K562 (cell line): ENCODE data around the gene SMIM15. TPM values are rescaled to one million over a fixed set of nuclear protein-coding genes. Genes with fewer than 3 reads are reported as not detected.
A peak's percentile ranks its signal among the peaks of the same experiment; 100 is the strongest.

Source experiments
- ERF ChIP-seq: fragments of 450-650 bp; formaldehyde crosslinking; IDR thresholded peaks from 2 replicates; pipeline ENCODE4 v1.4.0; 2020; ENCODE audit warnings: mild to moderate bottlenecking, mixed read lengths
- GATA2 ChIP-seq: sonication (generic); formaldehyde crosslinking; IDR thresholded peaks from 2 replicates; pipeline ENCODE4 v1.4.0; 2020; ENCODE audit warnings: mild to moderate bottlenecking, missing genetic modification reagents
- KDM4B ChIP-seq, 2 experiments: fragments of 450-650 bp in 1 of 2; sonication (generic) in 1 of 2; IDR thresholded peaks; 2 replicates each; pipeline ENCODE4 v1.6.1; 2016 to 2017; ENCODE audit warnings: borderline replicate concordance in 2 of 2, antibody characterized with exemption in 1 of 2, low read depth in 1 of 2, mild to moderate bottlenecking in 1 of 2
- MAFK ChIP-seq: IDR thresholded peaks from 2 replicates; pipeline ENCODE4 v1.6.1; 2011; ENCODE audit warnings: low read length, improper control_type of control experiment
- MECOM ChIP-seq: fragments of 250-450 bp; sonication (Bioruptor Pico); IDR thresholded peaks from 2 replicates; pipeline ENCODE4 v1.8.0; 2022; ENCODE audit warnings: inconsistent platforms
- PTRF ChIP-seq: fragments of 450-650 bp; IDR thresholded peaks from 2 replicates; pipeline ENCODE4 v1.6.1; 2016; ENCODE audit warnings: mild to moderate bottlenecking, missing genetic modification characterization, missing compliant biosample characterization
- RBM22 ChIP-seq: fragments of 200-400 bp; formaldehyde crosslinking; IDR thresholded peaks from 2 replicates; pipeline ENCODE4 v1.6.1; 2018; ENCODE audit warnings: low read length, low read depth; ENCODE audit not compliant: poor library complexity, severe bottlenecking
- polyA plus RNA-seq, 8 experiments: library from polyadenylated mRNA; depleted of rRNA in 4 of 8; stranded (reverse) in 5 of 8; unstranded in 3 of 8; fragments of >200 nt; fragmentation: Nextera tagmentation in 2 of 8; fragmentation: Illumina TruSeq in 1 of 8; extraction: Ambion mirVana in 2 of 8; extraction: Trizol in 1 of 8; gene quantifications; 2 replicates each; pipeline versions ENCODE4 v1.2.1 to v1.2.3, GENCODE V29; 2011 to 2014; ENCODE audit warnings: inconsistent platforms in 1 of 8, missing spikeins in 1 of 8
- total RNA-seq, 7 experiments: library from RNA; depleted of rRNA in 6 of 7; stranded (reverse); fragments of >200 nt in 6 of 7; fragmentation: Illumina TruSeq in 2 of 7; extraction: Trizol in 2 of 7; gene quantifications; 2 replicates each; pipeline versions ENCODE4 v1.2.1 to v1.2.3, GENCODE V29; 2011 to 2021; ENCODE audit warnings: low replicate concordance in 1 of 7
- TF ChIP-seq, protein P1 (sequence below): fragments of 250-450 bp; sonication (Bioruptor Pico); IDR thresholded peaks from 2 replicates; pipeline ENCODE4 v1.4.0; 2020
- TF ChIP-seq, protein P2 (sequence below): sonication (generic); formaldehyde crosslinking; IDR thresholded peaks from 2 replicates; pipeline ENCODE4 v1.4.0; 2020; ENCODE audit warnings: mild to moderate bottlenecking, missing genetic modification reagents
- TF ChIP-seq, protein P3 (sequence below): fragments of 450-650 bp; formaldehyde crosslinking; IDR thresholded peaks from 2 replicates; pipeline ENCODE4 v1.4.0; 2020; ENCODE audit warnings: mild to moderate bottlenecking, mixed read lengths
- TF ChIP-seq, protein P4 (sequence below): sonication (generic); formaldehyde crosslinking; IDR thresholded peaks from 2 replicates; pipeline ENCODE4 v1.8.0; 2023; ENCODE audit warnings: missing genetic modification reagents, mild to moderate bottlenecking, borderline replicate concordance

The SMIM15 gene
- total and polyA plus RNA-seq, 9 of the 15 experiments (the other 6 are each of a cell fraction or from before 2014, with no cell fraction given), result 16.6 to 124 (median 82.0) TPM

DNA sequence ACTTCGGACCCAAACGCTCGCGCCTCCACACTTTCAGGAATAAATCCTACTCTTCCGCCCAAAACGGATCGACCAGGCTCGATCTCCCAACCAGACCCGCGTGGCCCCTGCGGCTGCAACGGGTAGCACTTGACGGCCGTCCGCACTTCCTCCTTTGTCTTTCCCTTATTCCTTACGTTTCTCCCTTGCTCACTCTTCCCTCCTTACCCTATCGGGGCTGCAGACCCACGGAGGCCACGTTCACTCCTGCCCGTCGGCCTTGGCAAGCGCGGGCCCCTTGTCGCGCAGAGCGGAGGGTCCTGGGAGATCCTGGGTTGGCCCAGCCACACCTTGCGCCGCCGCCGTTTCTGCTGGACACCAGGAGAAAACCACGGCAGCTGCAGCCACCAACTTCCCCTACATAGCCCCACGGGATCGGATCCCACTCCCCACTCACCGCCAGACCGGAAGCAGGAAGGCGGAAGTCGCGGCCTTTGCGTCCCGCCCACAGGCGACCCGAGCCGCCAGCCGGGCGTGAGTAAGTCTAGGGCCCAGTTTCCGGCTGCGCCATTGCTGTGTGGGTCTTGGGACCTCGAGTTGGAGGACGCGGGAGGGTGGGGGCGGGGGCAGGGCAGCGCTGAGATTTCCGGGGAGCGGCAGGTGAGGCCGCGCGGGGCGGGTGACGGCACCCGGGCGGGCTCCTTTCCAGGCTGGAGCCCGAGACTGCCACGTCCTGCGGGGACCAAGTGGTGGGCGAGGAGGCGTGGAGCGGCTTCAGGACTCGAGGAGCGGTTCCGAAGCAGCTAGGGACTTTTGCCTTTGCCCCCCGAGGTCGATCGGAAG lies at the start of gene SMIM15 (continued):
- TF ChIP-seq, protein P1, sequence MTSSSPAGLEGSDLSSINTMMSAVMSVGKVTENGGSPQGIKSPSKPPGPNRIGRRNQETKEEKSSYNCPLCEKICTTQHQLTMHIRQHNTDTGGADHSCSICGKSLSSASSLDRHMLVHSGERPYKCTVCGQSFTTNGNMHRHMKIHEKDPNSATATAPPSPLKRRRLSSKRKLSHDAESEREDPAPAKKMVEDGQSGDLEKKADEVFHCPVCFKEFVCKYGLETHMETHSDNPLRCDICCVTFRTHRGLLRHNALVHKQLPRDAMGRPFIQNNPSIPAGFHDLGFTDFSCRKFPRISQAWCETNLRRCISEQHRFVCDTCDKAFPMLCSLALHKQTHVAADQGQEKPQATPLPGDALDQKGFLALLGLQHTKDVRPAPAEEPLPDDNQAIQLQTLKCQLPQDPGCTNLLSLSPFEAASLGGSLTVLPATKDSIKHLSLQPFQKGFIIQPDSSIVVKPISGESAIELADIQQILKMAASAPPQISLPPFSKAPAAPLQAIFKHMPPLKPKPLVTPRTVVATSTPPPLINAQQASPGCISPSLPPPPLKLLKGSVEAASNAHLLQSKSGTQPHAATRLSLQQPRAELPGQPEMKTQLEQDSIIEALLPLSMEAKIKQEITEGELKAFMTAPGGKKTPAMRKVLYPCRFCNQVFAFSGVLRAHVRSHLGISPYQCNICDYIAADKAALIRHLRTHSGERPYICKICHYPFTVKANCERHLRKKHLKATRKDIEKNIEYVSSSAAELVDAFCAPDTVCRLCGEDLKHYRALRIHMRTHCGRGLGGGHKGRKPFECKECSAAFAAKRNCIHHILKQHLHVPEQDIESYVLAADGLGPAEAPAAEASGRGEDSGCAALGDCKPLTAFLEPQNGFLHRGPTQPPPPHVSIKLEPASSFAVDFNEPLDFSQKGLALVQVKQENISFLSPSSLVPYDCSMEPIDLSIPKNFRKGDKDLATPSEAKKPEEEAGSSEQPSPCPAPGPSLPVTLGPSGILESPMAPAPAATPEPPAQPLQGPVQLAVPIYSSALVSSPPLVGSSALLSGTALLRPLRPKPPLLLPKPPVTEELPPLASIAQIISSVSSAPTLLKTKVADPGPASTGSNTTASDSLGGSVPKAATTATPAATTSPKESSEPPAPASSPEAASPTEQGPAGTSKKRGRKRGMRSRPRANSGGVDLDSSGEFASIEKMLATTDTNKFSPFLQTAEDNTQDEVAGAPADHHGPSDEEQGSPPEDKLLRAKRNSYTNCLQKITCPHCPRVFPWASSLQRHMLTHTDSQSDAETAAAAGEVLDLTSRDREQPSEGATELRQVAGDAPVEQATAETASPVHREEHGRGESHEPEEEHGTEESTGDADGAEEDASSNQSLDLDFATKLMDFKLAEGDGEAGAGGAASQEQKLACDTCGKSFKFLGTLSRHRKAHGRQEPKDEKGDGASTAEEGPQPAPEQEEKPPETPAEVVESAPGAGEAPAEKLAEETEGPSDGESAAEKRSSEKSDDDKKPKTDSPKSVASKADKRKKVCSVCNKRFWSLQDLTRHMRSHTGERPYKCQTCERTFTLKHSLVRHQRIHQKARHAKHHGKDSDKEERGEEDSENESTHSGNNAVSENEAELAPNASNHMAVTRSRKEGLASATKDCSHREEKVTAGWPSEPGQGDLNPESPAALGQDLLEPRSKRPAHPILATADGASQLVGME, result no peak
- TF ChIP-seq MAFK (no peak), ERF (CRISPR knock-in tag) (no peak), GATA2 (no peak), MECOM (CRISPR knock-in tag) (0 out of 2 replicates have a peak, but pooled peaks have one; percentile 21), RBM22 (peak; percentile 80), KDM4B (IDR thresholded peaks at IDR 0.05; ENCODE audit: borderline replicate concordance in 2 of 2, low read depth in 1 of 2) (0 out of 4 replicates have a peak, but pooled peaks of 1 of the 2 experiments have one; percentile 34), PTRF (no peak)
- TF ChIP-seq, protein P2, sequence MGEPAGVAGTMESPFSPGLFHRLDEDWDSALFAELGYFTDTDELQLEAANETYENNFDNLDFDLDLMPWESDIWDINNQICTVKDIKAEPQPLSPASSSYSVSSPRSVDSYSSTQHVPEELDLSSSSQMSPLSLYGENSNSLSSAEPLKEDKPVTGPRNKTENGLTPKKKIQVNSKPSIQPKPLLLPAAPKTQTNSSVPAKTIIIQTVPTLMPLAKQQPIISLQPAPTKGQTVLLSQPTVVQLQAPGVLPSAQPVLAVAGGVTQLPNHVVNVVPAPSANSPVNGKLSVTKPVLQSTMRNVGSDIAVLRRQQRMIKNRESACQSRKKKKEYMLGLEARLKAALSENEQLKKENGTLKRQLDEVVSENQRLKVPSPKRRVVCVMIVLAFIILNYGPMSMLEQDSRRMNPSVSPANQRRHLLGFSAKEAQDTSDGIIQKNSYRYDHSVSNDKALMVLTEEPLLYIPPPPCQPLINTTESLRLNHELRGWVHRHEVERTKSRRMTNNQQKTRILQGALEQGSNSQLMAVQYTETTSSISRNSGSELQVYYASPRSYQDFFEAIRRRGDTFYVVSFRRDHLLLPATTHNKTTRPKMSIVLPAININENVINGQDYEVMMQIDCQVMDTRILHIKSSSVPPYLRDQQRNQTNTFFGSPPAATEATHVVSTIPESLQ (CRISPR knock-in tag), result peak; percentile 20
- TF ChIP-seq, protein P3, sequence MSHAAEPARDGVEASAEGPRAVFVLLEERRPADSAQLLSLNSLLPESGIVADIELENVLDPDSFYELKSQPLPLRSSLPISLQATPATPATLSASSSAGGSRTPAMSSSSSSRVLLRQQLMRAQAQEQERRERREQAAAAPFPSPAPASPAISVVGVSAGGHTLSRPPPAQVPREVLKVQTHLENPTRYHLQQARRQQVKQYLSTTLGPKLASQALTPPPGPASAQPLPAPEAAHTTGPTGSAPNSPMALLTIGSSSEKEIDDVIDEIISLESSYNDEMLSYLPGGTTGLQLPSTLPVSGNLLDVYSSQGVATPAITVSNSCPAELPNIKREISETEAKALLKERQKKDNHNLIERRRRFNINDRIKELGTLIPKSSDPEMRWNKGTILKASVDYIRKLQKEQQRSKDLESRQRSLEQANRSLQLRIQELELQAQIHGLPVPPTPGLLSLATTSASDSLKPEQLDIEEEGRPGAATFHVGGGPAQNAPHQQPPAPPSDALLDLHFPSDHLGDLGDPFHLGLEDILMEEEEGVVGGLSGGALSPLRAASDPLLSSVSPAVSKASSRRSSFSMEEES (CRISPR knock-in tag), result no peak
- TF ChIP-seq, protein P4, sequence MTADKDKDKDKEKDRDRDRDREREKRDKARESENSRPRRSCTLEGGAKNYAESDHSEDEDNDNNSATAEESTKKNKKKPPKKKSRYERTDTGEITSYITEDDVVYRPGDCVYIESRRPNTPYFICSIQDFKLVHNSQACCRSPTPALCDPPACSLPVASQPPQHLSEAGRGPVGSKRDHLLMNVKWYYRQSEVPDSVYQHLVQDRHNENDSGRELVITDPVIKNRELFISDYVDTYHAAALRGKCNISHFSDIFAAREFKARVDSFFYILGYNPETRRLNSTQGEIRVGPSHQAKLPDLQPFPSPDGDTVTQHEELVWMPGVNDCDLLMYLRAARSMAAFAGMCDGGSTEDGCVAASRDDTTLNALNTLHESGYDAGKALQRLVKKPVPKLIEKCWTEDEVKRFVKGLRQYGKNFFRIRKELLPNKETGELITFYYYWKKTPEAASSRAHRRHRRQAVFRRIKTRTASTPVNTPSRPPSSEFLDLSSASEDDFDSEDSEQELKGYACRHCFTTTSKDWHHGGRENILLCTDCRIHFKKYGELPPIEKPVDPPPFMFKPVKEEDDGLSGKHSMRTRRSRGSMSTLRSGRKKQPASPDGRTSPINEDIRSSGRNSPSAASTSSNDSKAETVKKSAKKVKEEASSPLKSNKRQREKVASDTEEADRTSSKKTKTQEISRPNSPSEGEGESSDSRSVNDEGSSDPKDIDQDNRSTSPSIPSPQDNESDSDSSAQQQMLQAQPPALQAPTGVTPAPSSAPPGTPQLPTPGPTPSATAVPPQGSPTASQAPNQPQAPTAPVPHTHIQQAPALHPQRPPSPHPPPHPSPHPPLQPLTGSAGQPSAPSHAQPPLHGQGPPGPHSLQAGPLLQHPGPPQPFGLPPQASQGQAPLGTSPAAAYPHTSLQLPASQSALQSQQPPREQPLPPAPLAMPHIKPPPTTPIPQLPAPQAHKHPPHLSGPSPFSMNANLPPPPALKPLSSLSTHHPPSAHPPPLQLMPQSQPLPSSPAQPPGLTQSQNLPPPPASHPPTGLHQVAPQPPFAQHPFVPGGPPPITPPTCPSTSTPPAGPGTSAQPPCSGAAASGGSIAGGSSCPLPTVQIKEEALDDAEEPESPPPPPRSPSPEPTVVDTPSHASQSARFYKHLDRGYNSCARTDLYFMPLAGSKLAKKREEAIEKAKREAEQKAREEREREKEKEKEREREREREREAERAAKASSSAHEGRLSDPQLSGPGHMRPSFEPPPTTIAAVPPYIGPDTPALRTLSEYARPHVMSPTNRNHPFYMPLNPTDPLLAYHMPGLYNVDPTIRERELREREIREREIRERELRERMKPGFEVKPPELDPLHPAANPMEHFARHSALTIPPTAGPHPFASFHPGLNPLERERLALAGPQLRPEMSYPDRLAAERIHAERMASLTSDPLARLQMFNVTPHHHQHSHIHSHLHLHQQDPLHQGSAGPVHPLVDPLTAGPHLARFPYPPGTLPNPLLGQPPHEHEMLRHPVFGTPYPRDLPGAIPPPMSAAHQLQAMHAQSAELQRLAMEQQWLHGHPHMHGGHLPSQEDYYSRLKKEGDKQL (CRISPR knock-in tag), result no peak
